ENCODE data around the gene KRTAP10-5. TPM values are rescaled to one million over a fixed set of nuclear protein-coding genes. Genes with fewer than 3 reads are reported as not detected.
"Not testable (repeated sequence)": the region's sequence is repeated elsewhere in the genome, so short reads cannot be mapped to it uniquely, and the experiment has no call there.

The KRTAP10-5 gene
- total RNA-seq, 1 donor from 2014 or later, result not detected

GRCh38 chr21:44593598-44594405, 13.4 kb upstream of the KRTAP10-5 start:
- Mint-ChIP-seq H3K27me3 (ENCODE audit: low read depth) (peaks cover 2% of the 10 kb centered on the region), H3K36me3 (ENCODE audit: low read depth) (no peaks in the 10 kb centered on the region), H3K4me3 (ENCODE audit: low read depth) (no peak overlapping the region), H3K27ac (no peak overlapping the region), H3K9me3 (no peaks in the 10 kb centered on the region), H3K4me1 (ENCODE audit: low read depth) (no peaks in the 10 kb centered on the region)
- intact Hi-C loops (cut with micrococcal nuclease), result no loop called here
- no peak for DNase-seq (ENCODE audit: low spot score)

GRCh38 chr21:44592446-44593311, 12.3 kb upstream of the KRTAP10-5 start, which contains the start of gene KRTAP10-6:
Gene KRTAP10-6 (minus strand): TSS chr21:44592505. CDS start chr21:44592484, 21 bp downstream.
- Mint-ChIP-seq H3K4me3 (ENCODE audit: low read depth) (no peak within 1 kb of the TSS), H3K36me3 (ENCODE audit: low read depth) (no peaks in the 10 kb centered on the region), H3K9me3 (no peaks in the 10 kb centered on the region), H3K27me3 (ENCODE audit: low read depth) (peaks cover 5% of the 10 kb centered on the region), H3K27ac (no peak within 1 kb of the TSS), H3K4me1 (ENCODE audit: low read depth) (no peaks in the 10 kb centered on the region)
- intact Hi-C loops (cut with micrococcal nuclease), result no loop called here
- DNase-seq (ENCODE audit: low spot score), result no peak

GRCh38 chr21:44591801-44592130, 11.4 kb upstream of the KRTAP10-5 start:
- H3K27ac Mint-ChIP-seq; DNase-seq (ENCODE audit: low spot score); H3K36me3 Mint-ChIP-seq (ENCODE audit: low read depth); H3K27me3 Mint-ChIP-seq (ENCODE audit: low read depth); intact Hi-C loops (cut with micrococcal nuclease); H3K4me3 Mint-ChIP-seq (ENCODE audit: low read depth); H3K9me3 Mint-ChIP-seq; H3K4me1 Mint-ChIP-seq (ENCODE audit: low read depth): not testable (repeated sequence)

GRCh38 chr21:44590897-44591800, 10.7 kb upstream of the KRTAP10-5 start:
- H3K36me3 Mint-ChIP-seq (ENCODE audit: low read depth); DNase-seq (ENCODE audit: low spot score); H3K27me3 Mint-ChIP-seq (ENCODE audit: low read depth); H3K27ac Mint-ChIP-seq; intact Hi-C loops (cut with micrococcal nuclease); H3K4me3 Mint-ChIP-seq (ENCODE audit: low read depth); H3K4me1 Mint-ChIP-seq (ENCODE audit: low read depth); H3K9me3 Mint-ChIP-seq: not testable (repeated sequence)

- Mint-ChIP-seq H3K4me3 (ENCODE audit: low read depth) (no peak overlapping the region), H3K36me3 (ENCODE audit: low read depth) (no peaks in the 10 kb centered on the region), H3K27ac (no peak overlapping the region), H3K4me1 (ENCODE audit: low read depth) (no peaks in the 10 kb centered on the region), H3K27me3 (ENCODE audit: low read depth) (peaks cover 14% of the 10 kb centered on the region), H3K9me3 (no peaks in the 10 kb centered on the region)
- intact Hi-C loops (cut with micrococcal nuclease), result no loop called here
- no peak for DNase-seq (ENCODE audit: low spot score)
These were observed 9.9 kb upstream of the KRTAP10-5 start for GRCh38 chr21:44590311-44590721.

- Mint-ChIP-seq H3K4me1 (ENCODE audit: low read depth) (no peaks in the 10 kb centered on the region), H3K36me3 (ENCODE audit: low read depth) (no peaks in the 10 kb centered on the region)
- no peak for DNase-seq (ENCODE audit: low spot score)
These were observed 9.3 kb upstream of the KRTAP10-5 start for GRCh38 chr21:44589586-44590305.

GRCh38 chr21:44589094-44589493, 8.7 kb upstream of the KRTAP10-5 start:
- DNase-seq (ENCODE audit: low spot score), result no peak
- Mint-ChIP-seq H3K27ac (no peak overlapping the region), H3K4me1 (ENCODE audit: low read depth) (peaks cover 2% of the 10 kb centered on the region), H3K27me3 (ENCODE audit: low read depth) (peaks cover 17% of the 10 kb centered on the region), H3K9me3 (no peaks in the 10 kb centered on the region), H3K4me3 (ENCODE audit: low read depth) (no peak overlapping the region), H3K36me3 (ENCODE audit: low read depth) (no peaks in the 10 kb centered on the region)
- intact Hi-C loops (cut with micrococcal nuclease), result no loop called here

More at GRCh38 chr21:44589586-44590305, 9.3 kb upstream of the KRTAP10-5 start:
- H3K27me3 Mint-ChIP-seq (ENCODE audit: low read depth), result peaks cover 16% of the 10 kb centered on the region
- H3K27ac Mint-ChIP-seq, result no peak overlapping the region
- no peaks in the 10 kb centered on the region for H3K9me3 Mint-ChIP-seq
- no peak overlapping the region for H3K4me3 Mint-ChIP-seq (ENCODE audit: low read depth)
- intact Hi-C loops (cut with micrococcal nuclease), result no loop called here

- intact Hi-C loops (cut with micrococcal nuclease), result no loop called here
- no peak overlapping the region for H3K27ac Mint-ChIP-seq
- peaks cover 16% of the 10 kb centered on the region for H3K9me3 Mint-ChIP-seq
- no peaks in the 10 kb centered on the region for H3K36me3 Mint-ChIP-seq (ENCODE audit: low read depth)
- H3K4me3 Mint-ChIP-seq (ENCODE audit: low read depth), result no peak overlapping the region
- no peak for DNase-seq (ENCODE audit: low spot score)
- H3K27me3 Mint-ChIP-seq (ENCODE audit: low read depth), result peaks cover 17% of the 10 kb centered on the region
- H3K4me1 Mint-ChIP-seq (ENCODE audit: low read depth), result peaks cover 6% of the 10 kb centered on the region
These were observed 5.5 kb upstream of the KRTAP10-5 start for GRCh38 chr21:44585892-44586291.

GRCh38 chr21:44583800-44584147, 3.4 kb upstream of the KRTAP10-5 start:
- Mint-ChIP-seq H3K4me3 (ENCODE audit: low read depth) (no peak overlapping the region), H3K36me3 (ENCODE audit: low read depth) (no peaks in the 10 kb centered on the region), H3K27ac (no peak overlapping the region), H3K27me3 (ENCODE audit: low read depth) (peaks cover 17% of the 10 kb centered on the region), H3K9me3 (peaks cover 25% of the 10 kb centered on the region), H3K4me1 (ENCODE audit: low read depth) (peaks cover 6% of the 10 kb centered on the region)
- no peak for DNase-seq (ENCODE audit: low spot score)
- intact Hi-C loops (cut with micrococcal nuclease), result no loop called here

GRCh38 chr21:44583089-44583799, 2.8 kb upstream of the KRTAP10-5 start:
- Mint-ChIP-seq H3K9me3 (peaks cover 28% of the 10 kb centered on the region), H3K4me3 (ENCODE audit: low read depth) (no peak overlapping the region), H3K36me3 (ENCODE audit: low read depth) (no peaks in the 10 kb centered on the region), H3K4me1 (ENCODE audit: low read depth) (peaks cover 6% of the 10 kb centered on the region), H3K27me3 (ENCODE audit: low read depth) (peaks cover 17% of the 10 kb centered on the region), H3K27ac (no peak overlapping the region)
- intact Hi-C loops (cut with micrococcal nuclease), result no loop called here
- DNase-seq (ENCODE audit: low spot score), result no peak

- intact Hi-C loops (cut with micrococcal nuclease), result no loop called here
- no peak for DNase-seq (ENCODE audit: low spot score)
- H3K27ac Mint-ChIP-seq, result no peak overlapping the region
- peaks cover 12% of the 10 kb centered on the region for H3K27me3 Mint-ChIP-seq (ENCODE audit: low read depth)
- peaks cover 6% of the 10 kb centered on the region for H3K4me1 Mint-ChIP-seq (ENCODE audit: low read depth)
- no peaks in the 10 kb centered on the region for H3K36me3 Mint-ChIP-seq (ENCODE audit: low read depth)
- H3K9me3 Mint-ChIP-seq, result peaks cover 38% of the 10 kb centered on the region
- no peak overlapping the region for H3K4me3 Mint-ChIP-seq (ENCODE audit: low read depth)
These were observed 1.7 kb upstream of the KRTAP10-5 start for GRCh38 chr21:44582055-44582454.
